Mesenchymal stem cell (in vitro differentiated cells and primary cell): Measurements from ENCODE around the gene CD34.

Experiments
- DNase-seq: peaks from one replicate; pipeline ENCODE4 v3.0.0-alpha.2; 2013
- H2AFZ ChIP-seq: one replicate; pipeline ENCODE4 v1.6.1; 2013; ENCODE audit warnings: low read depth, mild to moderate bottlenecking, control low read depth, inconsistent platforms, low read length, moderate library complexity
- H2AK5ac ChIP-seq: 2 replicates; pipeline ENCODE4 v1.6.1; 2013; ENCODE audit warnings: low read length, moderate library complexity, mild to moderate bottlenecking, inconsistent platforms; ENCODE audit not compliant: severe bottlenecking
- H2BK120ac ChIP-seq: one replicate; pipeline ENCODE4 v1.6.1; 2013; ENCODE audit warnings: low read depth, mild to moderate bottlenecking, inconsistent platforms, low read length, moderate library complexity
- H2BK12ac ChIP-seq, 2 experiments: one replicate each; pipeline ENCODE4 v1.6.1; 2013; ENCODE audit warnings: inconsistent platforms in 2 of 2, low read length in 2 of 2, mild to moderate bottlenecking in 2 of 2, moderate library complexity in 2 of 2, control low read depth in 1 of 2
- H2BK15ac ChIP-seq: one replicate; pipeline ENCODE4 v1.6.1; 2013; ENCODE audit warnings: mild to moderate bottlenecking, low read depth, inconsistent platforms; ENCODE audit not compliant: poor library complexity, severe bottlenecking
- H2BK5ac ChIP-seq: 2 replicates; pipeline ENCODE4 v1.6.1; 2013; ENCODE audit warnings: low read depth, mild to moderate bottlenecking, low read length, control low read depth, inconsistent platforms; ENCODE audit not compliant: poor library complexity, severe bottlenecking
- H3K14ac ChIP-seq, 2 experiments: one replicate each; pipeline ENCODE4 v1.6.1; 2013; ENCODE audit warnings: inconsistent platforms in 2 of 2, low read length in 2 of 2, control low read depth in 1 of 2, mild to moderate bottlenecking in 1 of 2, moderate library complexity in 1 of 2
- H3K18ac ChIP-seq, 2 experiments: one replicate each; pipeline ENCODE4 v1.6.1; 2013; ENCODE audit warnings: inconsistent platforms in 2 of 2, low read length in 2 of 2, control low read depth in 1 of 2, low read depth in 1 of 2, mild to moderate bottlenecking in 1 of 2
- H3K23ac ChIP-seq, 2 experiments: one replicate each; pipeline ENCODE4 v1.6.1; 2013; ENCODE audit warnings: inconsistent platforms in 2 of 2, low read length in 2 of 2, mild to moderate bottlenecking in 2 of 2, moderate library complexity in 2 of 2, control low read depth in 1 of 2
- H3K27ac ChIP-seq: 2 replicates; pipeline ENCODE4 v1.5.1; 2013; ENCODE audit warnings: mild to moderate bottlenecking, moderate library complexity, low read length, control low read depth, inconsistent platforms; ENCODE audit not compliant: poor library complexity, severe bottlenecking
- H3K27me3 ChIP-seq, 2 experiments: 2 replicates each; pipeline versions ENCODE4 v1.6.1 to v1.7.0; 2013; ENCODE audit warnings: low read length in 2 of 2, mild to moderate bottlenecking in 2 of 2, moderate library complexity in 2 of 2, control low read depth in 1 of 2, inconsistent platforms in 1 of 2; ENCODE audit not compliant: control insufficient read depth in 1 of 2, insufficient read depth in 1 of 2
- H3K36me3 ChIP-seq, 2 experiments: 2 replicates each; pipeline versions ENCODE4 v1.6.1 to v1.7.0; 2013; ENCODE audit warnings: low read length in 2 of 2, control low read depth in 1 of 2, inconsistent platforms in 1 of 2, low read depth in 1 of 2, mild to moderate bottlenecking in 1 of 2; ENCODE audit not compliant: insufficient read depth in 2 of 2, control insufficient read depth in 1 of 2
- H3K4ac ChIP-seq, 2 experiments: one replicate each; pipeline ENCODE4 v1.6.1; 2013; ENCODE audit warnings: inconsistent platforms in 2 of 2, low read length in 2 of 2, mild to moderate bottlenecking in 2 of 2, moderate library complexity in 2 of 2, control low read depth in 1 of 2, low read depth in 1 of 2
- H3K4me1 ChIP-seq: 2 replicates; pipeline ENCODE4 v1.6.1; 2013; ENCODE audit warnings: low read depth, low read length, control low read depth; ENCODE audit not compliant: control insufficient read depth, insufficient read depth
- H3K4me2 ChIP-seq: 2 replicates; pipeline ENCODE4 v1.6.1; 2013; ENCODE audit warnings: low read length, mild to moderate bottlenecking, inconsistent platforms; ENCODE audit not compliant: poor library complexity, severe bottlenecking
- H3K4me3 ChIP-seq, 2 experiments: 2 replicates each; pipeline versions ENCODE4 v1.5.1 to v1.7.0; 2013; ENCODE audit warnings: low read length in 2 of 2, mild to moderate bottlenecking in 2 of 2, control low read depth in 1 of 2, low read depth in 1 of 2; ENCODE audit not compliant: insufficient read depth in 1 of 2
- H3K79me1 ChIP-seq: replicated peaks from 2 replicates; pipeline ENCODE4 v1.6.1; 2013; ENCODE audit warnings: mild to moderate bottlenecking, control low read depth, low read length, inconsistent platforms; ENCODE audit not compliant: poor library complexity, severe bottlenecking
- H3K9ac ChIP-seq: 2 replicates; pipeline ENCODE4 v1.7.0; 2013; ENCODE audit warnings: mild to moderate bottlenecking, low read length, moderate library complexity
- H3K9me3 ChIP-seq: 2 replicates; pipeline ENCODE4 v1.7.0; 2013; ENCODE audit warnings: mild to moderate bottlenecking, low read length; ENCODE audit not compliant: control insufficient read depth
- H4K8ac ChIP-seq: one replicate; pipeline ENCODE4 v1.6.1; 2013; ENCODE audit warnings: inconsistent platforms, mild to moderate bottlenecking, low read length, moderate library complexity
- H4K91ac ChIP-seq: one replicate; pipeline ENCODE4 v1.6.1; 2013; ENCODE audit warnings: mild to moderate bottlenecking, low read length, inconsistent platforms
- WGBS: methylation state at CpG from one replicate; pipeline ENCODE4 v1.1.7; 2013; ENCODE audit warnings: mixed read lengths; 5-methylcytosine and 5-hydroxymethylcytosine counted together

CD34 gene

DNA sequence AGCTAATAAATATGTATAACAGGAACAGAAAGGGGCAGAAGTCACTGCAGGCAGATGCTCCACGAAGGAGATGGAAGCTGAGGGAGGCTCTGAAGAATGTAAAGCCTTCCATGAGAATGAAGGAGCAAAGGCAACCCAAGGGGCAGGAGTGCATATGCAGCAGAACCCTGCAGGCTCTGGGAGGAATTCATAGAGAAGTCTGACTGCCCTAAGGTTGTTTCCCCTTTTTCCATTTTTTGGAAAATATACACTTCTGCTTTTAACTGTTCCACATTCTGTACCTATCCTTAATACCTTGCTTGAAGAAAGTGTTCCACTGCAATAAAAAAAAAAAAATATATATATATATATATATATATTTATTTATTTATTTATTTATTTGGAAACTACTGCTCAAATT, 69.6 kb downstream of the CD34 start:
- H2AFZ ChIP-seq = no peak overlapping the region
- no peak overlapping the region for H3K23ac ChIP-seq
- no peak overlapping the region for H3K4me3 ChIP-seq
- peaks cover 22% of the 10 kb centered on the region for H3K79me1 ChIP-seq
- no peak overlapping the region for H2BK12ac ChIP-seq
- no peak overlapping the region for H3K18ac ChIP-seq
- H4K91ac ChIP-seq = no peak overlapping the region
- H3K27me3 ChIP-seq = no peaks in the 10 kb centered on the region
- H3K4ac ChIP-seq = no peak overlapping the region
- H3K4me2 ChIP-seq = no peak overlapping the region
- peaks cover 1% of the 10 kb centered on the region for H3K4me1 ChIP-seq
- no peak overlapping the region for H2BK15ac ChIP-seq
- WGBS = 92% methylated on average over 1 of the region's 1 CpG
- no peak overlapping the region for H2AK5ac ChIP-seq
- no peak overlapping the region for H3K27ac ChIP-seq
- no peaks in the 10 kb centered on the region for H3K9me3 ChIP-seq
- no peak for DNase-seq
- no peak overlapping the region for H2BK120ac ChIP-seq
- H3K36me3 ChIP-seq = peaks cover 0 to 5% of the 10 kb centered on the region in 2 experiments
- no peak overlapping the region for H3K9ac ChIP-seq
- no peak overlapping the region for H3K14ac ChIP-seq
- H4K8ac ChIP-seq = no peak overlapping the region
- no peak overlapping the region for H2BK5ac ChIP-seq

DNA sequence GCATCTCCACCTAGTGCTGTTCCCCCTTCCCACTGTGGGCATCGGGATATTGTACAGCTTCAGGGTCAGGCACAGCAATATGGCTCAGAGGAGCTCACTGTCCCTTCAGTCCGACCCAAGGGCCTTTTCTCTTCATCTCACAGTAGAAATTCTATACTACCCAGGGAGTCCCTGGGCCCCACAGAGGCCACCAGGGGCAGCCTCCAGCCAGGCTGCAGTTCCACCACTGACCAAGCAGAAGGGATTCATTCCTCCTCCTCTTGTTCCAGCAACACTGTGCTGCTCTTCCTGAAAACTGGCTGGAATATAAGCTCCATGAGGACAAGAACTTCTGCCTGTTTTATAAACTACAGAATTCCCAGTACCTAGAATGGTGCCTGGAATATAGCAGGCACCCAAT, 70.5 kb downstream of the CD34 start:
- no peak for DNase-seq
- peaks cover 1% of the 10 kb centered on the region for H3K4me1 ChIP-seq
- no peak overlapping the region for H2BK120ac ChIP-seq
- peak overlapping the region; percentile 0 for H4K8ac ChIP-seq
- no peak overlapping the region for H2AFZ ChIP-seq
- H3K36me3 ChIP-seq = peaks cover 0 to 5% of the 10 kb centered on the region in 2 experiments
- no peak overlapping the region for H2BK15ac ChIP-seq
- H4K91ac ChIP-seq = no peak overlapping the region
- no peak overlapping the region for H3K27ac ChIP-seq
- H2BK5ac ChIP-seq = no peak overlapping the region
- H2BK12ac ChIP-seq = no peak overlapping the region
- H3K23ac ChIP-seq = no peak overlapping the region
- H3K9ac ChIP-seq = no peak overlapping the region
- WGBS = 96% methylated on average over 2 of the region's 2 CpGs
- H3K9me3 ChIP-seq = no peaks in the 10 kb centered on the region
- H3K79me1 ChIP-seq = peaks cover 20% of the 10 kb centered on the region
- H3K4ac ChIP-seq = no peak overlapping the region
- no peak overlapping the region for H3K14ac ChIP-seq
- H2AK5ac ChIP-seq = no peak overlapping the region
- no peak overlapping the region for H3K4me2 ChIP-seq
- no peaks in the 10 kb centered on the region for H3K27me3 ChIP-seq
- no peak overlapping the region for H3K4me3 ChIP-seq
- no peak overlapping the region for H3K18ac ChIP-seq

DNA sequence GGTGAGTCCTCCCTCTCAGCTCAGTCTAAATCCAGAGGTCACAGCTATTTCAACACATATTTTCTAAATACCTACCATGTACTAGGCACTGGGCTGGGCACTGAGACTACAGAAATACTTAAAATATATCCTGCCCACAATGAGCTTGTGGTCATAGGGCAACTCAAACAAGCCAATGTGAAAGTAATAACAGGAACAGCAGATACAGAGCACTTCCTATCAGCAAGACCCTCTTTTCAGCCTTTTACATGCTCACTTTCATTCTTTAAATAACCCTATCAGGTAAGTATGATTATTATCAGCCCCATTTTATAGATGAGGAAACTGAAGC, 71.9 kb downstream of the CD34 start:
- DNase-seq = no peak
- Histone ChIP-seq H2AK5ac (no peak overlapping the region), H2BK12ac (no peak overlapping the region), H2BK120ac (no peak overlapping the region), H2BK15ac (no peak overlapping the region), H3K36me3 (peaks cover 0 to 5% of the 10 kb centered on the region in 2 experiments), H4K91ac (no peak overlapping the region), H3K27ac (no peak overlapping the region), H3K9ac (no peak overlapping the region), H3K27me3 (no peaks in the 10 kb centered on the region), H4K8ac (no peak overlapping the region), H3K4ac (no peak overlapping the region), H3K79me1 (peaks cover 17% of the 10 kb centered on the region), H3K4me3 (no peak overlapping the region), H3K4me2 (no peak overlapping the region), H2AFZ (no peak overlapping the region), H3K14ac (no peak overlapping the region), H3K4me1 (peaks cover 1% of the 10 kb centered on the region), H3K23ac (no peak overlapping the region), H3K9me3 (no peaks in the 10 kb centered on the region), H3K18ac (no peak overlapping the region), H2BK5ac (no peak overlapping the region)

DNA sequence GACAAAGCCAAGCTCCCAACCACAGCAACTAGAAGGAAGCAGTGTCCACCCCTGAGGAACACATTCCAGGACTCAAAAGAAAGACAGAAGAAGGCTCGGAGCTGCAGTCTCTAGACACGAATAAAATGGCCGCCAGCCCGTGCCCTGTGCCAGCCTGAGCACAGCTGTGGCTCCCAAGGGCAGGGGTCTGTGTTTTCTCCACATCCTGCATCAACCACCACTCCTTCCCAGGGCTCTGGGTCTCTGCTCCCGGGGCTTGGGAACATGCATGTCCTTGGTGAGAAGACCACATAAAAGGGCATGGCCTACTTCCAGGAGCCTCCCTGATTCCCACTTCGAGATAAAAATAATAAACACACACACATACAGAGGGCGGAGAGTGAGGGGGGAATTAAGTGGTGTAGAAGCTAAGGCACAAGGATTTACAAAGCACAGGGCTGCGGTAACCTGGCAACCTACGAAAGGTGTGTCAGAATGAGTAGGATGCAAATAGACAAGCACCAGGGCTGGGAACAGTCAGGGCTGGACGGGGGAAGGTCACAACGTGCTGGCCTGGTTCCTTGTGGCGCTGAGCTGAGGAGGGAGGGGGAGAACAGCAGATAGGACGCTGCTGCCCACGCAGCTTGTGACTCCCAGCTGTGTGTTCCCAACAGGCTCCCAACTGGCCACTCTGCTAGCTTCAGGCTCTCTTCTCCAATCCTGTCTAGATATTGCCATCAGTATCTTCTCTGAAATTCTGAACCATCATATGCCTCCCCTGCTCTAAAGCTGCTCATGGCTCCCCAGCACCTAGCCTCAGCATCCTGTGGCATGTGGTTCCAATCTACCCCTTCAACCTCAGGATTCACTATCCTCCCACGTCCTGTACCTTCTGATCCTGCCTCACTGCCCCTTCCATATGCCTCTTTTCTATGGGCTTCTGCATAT, 72.5 kb downstream of the CD34 start:
- no peak overlapping the region for H2BK120ac ChIP-seq
- H4K8ac ChIP-seq = no peak overlapping the region
- WGBS = 90% methylated on average over 13 of the region's 15 CpGs

More for the DNA sequence above, 72.5 kb downstream of the CD34 start:
- Histone ChIP-seq H3K9ac (no peak overlapping the region), H3K9me3 (no peaks in the 10 kb centered on the region), H3K27me3 (no peaks in the 10 kb centered on the region), H3K4ac (no peak overlapping the region), H4K91ac (no peak overlapping the region), H3K4me1 (peaks cover 1% of the 10 kb centered on the region), H2BK12ac (no peak overlapping the region), H3K18ac (peak overlapping the region; percentile 14 to 26), H2BK15ac (no peak overlapping the region), H3K27ac (no peak overlapping the region), H3K14ac (peak overlapping the region in 1 of 2 experiments; percentile 80), H3K23ac (peak overlapping the region in 1 of 2 experiments; percentile 9), H3K79me1 (peaks cover 14% of the 10 kb centered on the region), H2BK5ac (no peak overlapping the region), H3K4me3 (no peak overlapping the region), H2AFZ (no peak overlapping the region), H2AK5ac (no peak overlapping the region), H3K36me3 (peaks cover 0 to 3% of the 10 kb centered on the region in 2 experiments), H3K4me2 (no peak overlapping the region)
- no peak for DNase-seq
